Measurements from ENCODE around the gene FBXW11.

- TF ChIP-seq CTCF (IDR thresholded peaks at IDR 0.05) (peak; percentile 12 to 48 (median 36)), POLR2A (IDR thresholded peaks at IDR 0.05) (no peak)
These were observed 148.1 kb downstream of the FBXW11 start for GRCh38 chr5:171858303-171858702.

Data from heart left ventricle (tissue), 13 donors.